GM18519 (cell line): Measurements from ENCODE around the gene NKX2-2.

Experiments
- ATAC-seq: cut with Tn5 transposase; IDR thresholded peaks from one replicate; pipeline ENCODE4 v1.9.1; 2021; ENCODE audit warnings: mild to moderate bottlenecking, moderate library complexity; ENCODE audit not compliant: unreplicated experiment, low FRiP score

Gene NKX2-2

DNA sequence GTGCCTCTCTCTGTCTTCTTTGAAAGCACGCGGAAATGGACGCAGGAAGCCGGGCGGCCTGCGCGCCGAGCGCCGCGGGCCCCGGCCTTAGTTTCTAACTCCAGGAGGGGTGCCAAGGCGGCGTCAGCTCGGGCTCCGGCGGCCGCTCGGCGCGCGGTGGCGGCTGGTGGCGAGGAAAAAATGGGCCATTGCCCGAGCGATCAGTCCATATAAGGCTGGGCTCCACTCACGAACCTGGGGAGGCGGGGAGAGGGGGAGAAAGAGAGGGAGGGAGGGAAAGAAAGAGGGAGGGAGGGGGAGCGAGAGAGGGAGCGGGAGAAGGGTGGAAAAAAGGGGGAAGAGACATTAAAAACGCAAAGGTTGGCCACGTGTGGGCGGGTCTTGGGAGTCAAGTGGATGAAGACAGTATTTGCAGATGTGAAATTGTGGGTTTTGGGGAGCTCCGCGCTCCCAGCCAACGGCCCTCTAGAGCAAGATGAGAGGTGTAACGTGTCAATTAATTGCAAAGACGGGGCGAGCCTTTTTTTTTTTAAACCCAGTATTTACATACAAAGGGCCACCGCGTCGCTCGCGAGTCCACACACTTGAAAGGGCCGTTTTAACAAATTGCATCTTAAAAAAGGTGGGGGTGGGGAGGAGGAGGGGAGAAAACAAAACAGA, at the start of gene NKX2-2:
NKX2-2 (minus strand) TSS at position 184 of the 660 bp plus-strand sequence. CDS start 395 bp downstream, outside the sequence.
- ATAC-seq = no peak

GRCh38 chr20:21562656-21563055, 48.8 kb upstream of the NKX2-2 start:
- ATAC-seq = no peak

DNA sequence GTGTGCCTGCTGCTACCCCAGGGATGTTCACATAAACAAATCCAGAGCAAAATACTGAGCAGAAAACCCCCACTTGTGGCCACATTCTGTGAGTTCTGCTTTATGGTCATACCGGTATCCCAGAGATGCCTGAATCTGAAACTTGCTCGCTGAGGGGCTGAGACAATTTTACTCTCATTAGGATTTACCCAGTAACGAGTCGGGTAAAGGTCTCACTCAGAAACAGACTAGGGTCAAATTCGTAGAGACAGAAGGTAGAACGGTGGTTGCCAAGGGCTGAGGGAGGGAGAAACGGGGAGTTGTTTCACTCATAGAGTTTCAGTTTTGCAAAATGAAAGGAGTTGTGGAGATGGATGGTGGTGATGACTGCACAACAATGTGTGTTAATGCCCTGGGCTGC, 45.4 kb upstream of the NKX2-2 start:
- ATAC-seq = peak; percentile 75

GRCh38 chr20:21557241-21558020, 43.6 kb upstream of the NKX2-2 start:
- no peak for ATAC-seq

GRCh38 chr20:21556398-21556797, 42.5 kb upstream of the NKX2-2 start:
- no peak for ATAC-seq

- ATAC-seq = no peak
Measured at GRCh38 chr20:21555470-21556120, 41.7 kb upstream of the NKX2-2 start.

DNA sequence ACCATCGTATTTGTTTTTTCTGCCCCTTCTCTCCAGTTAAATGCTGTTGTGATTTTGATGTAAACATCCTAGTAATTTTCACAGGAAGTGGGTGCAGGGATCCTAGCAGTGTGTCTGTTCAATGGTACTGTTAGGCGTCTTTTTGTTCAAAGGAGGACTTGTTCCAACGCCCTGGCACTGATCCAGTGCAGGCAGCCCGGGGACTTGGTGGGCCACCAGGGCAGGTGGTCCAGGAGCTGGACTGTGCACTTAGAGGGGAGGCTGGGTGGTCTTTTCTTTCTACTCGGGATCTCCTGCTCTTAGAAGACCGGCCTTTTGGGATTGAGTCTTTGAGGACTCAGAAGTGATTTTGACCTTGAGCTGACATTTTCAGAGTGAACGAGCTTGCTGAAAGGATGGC, 41.1 kb upstream of the NKX2-2 start:
- no peak for ATAC-seq

GRCh38 chr20:21554376-21554890, 40.6 kb upstream of the NKX2-2 start:
- no peak for ATAC-seq

DNA sequence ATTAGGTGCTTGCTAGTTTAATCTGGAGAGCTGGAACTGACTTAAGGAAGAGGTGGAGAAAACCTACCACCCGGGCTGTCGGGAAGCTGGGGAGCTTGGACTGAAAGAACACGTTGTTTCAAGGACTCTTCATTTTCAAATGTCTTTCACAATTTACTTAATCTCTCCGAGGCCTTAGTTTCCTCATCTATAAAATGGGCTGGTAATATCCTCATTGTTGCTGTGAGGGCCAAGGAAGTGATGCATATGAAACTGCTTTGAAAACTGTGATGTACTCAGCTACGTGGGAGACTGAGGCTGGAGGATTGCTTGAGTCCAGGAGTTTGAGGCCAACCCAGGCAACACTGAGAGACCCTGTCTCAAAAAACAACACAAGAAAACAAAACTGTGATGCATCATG, 36.7 kb upstream of the NKX2-2 start:
- no peak for ATAC-seq

DNA sequence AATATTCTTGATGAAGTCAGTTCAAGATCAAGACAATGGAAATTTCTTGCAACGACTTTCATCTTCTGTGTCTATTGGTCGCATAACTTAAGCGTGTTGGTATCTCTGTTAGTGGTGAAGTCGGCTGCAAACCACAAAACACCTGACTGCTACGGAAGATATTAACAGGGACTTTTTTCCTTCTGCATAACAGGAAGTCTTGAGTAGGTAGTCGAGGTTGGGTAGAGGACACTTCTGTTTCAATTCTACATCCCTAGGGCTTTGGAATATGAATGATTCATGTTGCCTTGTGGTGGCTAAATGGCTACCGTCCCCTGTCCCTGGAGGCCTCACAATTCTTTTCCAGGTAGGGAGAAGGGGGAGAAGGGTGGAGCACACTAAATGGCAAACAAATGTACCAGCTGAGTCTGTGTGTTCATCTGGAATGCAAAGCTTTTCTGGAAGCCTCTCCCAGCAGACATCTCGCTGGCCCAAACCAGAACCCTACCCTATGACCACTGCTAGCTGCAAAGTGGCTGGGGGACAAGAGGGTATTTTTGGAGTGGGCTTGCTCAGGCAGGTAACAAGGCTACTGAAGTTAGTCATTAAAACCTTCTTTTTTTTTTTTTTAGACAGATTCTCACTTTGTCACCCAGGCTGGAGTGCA, 34.6 kb upstream of the NKX2-2 start:
- ATAC-seq = no peak

DNA sequence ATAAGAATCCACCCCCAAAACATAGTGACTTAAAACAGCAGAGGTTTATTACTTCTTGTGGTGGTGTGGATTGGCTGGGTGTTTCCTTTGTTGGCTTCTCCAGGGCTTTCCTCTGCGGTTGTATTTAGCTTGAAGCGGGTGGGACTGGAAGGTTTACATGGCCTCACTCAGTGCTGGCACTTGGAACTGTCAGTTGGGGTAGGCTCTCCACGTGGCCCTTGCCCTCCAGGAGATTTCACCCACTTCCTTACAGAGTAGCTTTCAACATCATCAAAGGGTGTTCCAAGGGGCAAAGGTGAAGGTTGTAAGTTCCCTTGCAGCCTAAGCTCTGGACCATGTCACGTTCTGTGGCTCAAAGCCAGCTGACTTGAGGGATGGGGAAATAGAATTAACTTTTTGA, 32.5 kb upstream of the NKX2-2 start:
- no peak for ATAC-seq

DNA sequence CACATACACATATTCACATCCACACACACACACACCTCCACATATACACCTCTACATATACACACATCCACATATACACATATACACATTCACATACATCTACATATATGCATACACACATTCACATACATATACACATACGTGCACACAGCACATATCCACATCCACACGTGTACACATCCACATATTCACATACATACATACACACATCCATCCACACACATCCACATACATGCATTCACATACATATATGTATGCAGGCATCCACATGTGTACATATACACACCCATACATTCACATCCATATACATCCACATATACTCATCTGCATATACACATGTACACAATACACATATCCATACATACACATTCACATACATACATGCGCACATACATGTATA, 25.6 kb upstream of the NKX2-2 start:
- ATAC-seq = no peak

GRCh38 chr20:21534886-21535285, 21.0 kb upstream of the NKX2-2 start:
- no peak for ATAC-seq

DNA sequence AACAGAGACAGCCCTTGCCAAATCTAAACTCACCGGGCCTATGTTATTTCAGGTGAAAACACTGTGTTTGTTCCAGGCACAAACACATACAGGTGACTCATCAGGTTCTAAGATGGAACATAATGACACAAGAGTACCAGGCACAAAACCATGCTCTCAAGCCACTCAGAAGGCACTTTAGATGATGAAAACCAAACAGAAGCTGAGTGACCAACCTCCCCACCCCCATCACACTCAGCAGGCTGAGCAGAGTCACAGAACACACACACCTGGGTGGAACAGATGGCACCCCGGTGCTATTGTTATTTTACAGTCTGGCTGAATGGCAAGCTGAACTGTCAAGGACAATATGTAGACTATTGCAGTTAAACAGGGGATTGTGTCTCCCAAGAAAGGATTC, 20.6 kb upstream of the NKX2-2 start:
- no peak for ATAC-seq

DNA sequence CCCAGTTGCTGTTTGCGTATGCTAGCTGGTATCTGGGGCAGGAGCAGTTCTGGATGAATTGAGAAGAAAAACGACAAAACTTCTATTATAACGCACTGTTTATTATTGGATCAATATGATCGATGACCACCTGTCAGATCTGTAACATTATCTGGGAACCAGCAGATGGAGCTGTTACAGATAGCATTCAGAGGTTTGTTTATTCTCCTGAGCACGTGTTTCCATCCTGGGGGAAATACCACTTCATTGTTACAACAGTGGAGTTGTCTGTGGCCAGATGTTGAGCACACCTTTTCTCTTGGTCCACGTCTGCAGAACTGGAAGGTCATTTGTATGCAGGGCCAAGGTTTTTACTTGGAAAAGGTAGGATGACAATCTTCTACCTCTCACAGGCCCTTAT, 16.0 kb upstream of the NKX2-2 start:
- no peak for ATAC-seq

DNA sequence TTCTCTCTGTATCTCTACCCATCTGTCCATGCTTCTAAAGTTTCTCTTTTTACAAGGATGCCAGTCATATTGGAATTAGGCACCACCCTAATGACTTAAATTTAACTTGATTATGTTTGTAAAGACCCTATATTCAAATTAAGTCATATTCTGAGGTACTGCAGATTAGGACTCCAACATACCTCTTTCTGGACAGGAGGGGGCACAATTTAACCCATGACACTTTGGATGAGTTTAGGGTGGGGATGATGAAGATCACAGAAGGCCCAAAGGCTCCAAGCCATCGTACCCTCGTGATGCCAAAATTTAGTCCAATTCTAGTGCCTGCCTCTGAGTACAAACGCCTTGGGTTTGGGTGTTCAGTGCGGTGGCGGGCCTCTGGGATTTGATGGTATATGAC, 15.0 kb upstream of the NKX2-2 start:
- ATAC-seq = no peak

DNA sequence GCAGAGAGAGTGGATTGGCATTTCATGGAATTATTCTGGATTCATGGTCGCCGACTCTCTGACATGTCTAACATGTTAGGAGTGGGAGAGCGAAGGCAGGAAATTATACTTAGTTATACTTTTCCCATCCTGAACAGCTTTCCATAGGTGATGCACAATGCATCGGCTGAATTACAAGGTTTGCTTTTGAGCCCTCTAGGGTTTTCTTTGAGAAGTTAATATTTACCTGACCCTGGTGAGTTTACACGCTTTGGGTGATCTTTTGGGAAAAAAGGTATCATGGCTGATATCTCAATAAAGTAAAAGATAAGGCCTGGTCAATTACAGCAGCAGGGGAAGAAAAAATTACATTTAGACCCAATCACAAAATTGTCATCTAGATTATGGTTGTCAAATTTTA, 14.0 kb upstream of the NKX2-2 start:
- ATAC-seq = no peak

GRCh38 chr20:21526776-21527175, 12.9 kb upstream of the NKX2-2 start:
- ATAC-seq = no peak

DNA sequence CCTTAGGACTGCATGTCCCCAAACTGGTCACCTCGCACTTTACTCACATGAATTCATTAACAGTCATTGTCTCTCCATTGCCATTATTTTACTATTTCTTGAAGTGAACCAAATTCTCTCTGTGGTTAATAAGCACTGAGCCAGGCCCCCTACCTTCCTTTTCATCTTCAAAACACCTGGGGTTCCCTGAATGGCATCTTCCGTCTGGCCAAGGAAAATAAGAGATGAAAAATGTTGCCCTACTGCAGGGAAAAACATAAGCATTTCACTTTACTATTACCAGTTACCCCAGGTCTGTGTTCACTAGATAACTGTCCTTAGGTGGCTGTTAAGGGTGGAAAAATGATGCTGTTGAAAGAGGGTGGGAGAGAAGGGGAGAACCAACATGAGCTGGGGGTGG, 10.0 kb upstream of the NKX2-2 start:
- no peak for ATAC-seq

DNA sequence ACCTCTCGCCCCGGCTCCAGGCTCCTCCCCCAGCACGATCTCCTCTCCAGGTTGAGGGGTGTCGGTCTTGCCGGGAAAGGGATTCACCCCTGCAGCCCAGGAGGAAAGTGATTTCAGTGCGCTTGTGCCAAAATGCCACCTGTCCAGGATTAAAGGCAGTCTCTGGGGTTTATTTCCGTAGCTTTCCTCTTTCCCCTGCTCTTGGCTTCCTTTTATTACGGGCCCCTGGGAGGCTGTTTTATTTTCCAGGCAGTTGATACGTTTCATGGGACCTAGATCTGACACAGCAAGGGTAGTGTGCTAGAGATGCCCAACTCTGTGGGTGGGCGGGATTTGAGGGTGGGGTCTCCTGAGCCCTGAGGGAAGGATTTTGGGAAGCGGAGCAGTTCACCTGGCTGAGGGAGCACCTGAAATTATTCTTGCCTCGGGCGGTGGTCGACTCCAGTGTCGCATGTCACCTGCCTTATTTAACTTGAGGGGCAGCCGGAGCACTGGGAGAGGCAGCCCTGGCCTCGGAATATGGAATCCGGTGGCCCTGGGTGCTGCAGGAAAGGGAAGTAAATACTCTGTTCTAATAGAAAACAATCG, 9.5 kb upstream of the NKX2-2 start:
- no peak for ATAC-seq
